Putamen (tissue), 1 donor: ENCODE measurements around the gene LRRK1.

Experiments used
- DNase-seq: peaks from one replicate; pipeline ENCODE4 v3.0.0-alpha.2; 2016; ENCODE audit warnings: low spot score

Gene LRRK1

DNA sequence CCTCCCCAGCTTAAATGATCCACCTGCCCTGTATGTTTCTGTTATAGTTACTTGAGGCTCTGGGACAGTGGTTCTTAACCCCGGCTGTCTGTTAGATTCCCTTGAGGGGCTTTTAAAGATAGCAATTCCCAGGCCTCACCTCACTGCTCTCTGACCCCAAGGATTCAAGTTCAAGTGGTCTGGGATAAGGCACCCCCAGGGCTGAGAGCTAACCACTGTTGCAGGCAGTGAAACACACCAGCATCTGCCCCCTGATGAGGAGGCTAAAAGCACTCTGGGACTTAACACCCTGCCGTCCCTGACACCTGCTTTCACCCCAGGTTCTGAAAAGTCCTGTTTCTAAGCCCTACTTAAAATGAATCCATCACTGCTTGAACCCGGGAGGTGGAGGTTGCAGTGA, 103.7 kb downstream of the LRRK1 start:
- DNase-seq, result no peak

DNA sequence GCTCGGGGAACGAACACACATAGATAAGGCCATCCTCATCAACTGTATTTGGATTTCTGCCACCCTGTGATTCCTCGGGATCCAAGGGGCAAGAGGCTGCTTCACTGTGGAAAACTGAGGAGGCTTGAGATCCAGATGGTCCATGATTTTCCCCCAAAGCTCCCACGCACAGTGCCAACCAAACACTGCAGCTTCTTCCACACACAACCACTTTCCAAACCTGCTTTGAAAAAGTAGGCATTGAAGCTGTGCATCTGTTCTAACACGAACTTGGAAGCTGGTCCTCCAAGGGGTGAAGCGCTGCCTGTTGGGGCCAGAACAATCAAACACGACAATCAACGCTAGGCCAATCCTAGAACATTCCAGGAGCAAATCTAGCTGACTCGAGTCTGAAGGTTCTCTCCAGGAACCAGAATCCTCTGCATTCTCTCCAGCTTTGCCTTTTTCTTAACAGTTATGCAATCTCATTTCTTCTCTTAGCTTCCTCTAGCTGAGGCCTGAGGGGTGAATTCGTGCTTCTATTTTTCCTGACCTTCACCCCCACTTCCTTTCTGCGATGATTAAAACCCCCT, 104.4 kb downstream of the LRRK1 start:
- DNase-seq, result no peak

GRCh38 chr15:101024073-101024695, 105.0 kb downstream of the LRRK1 start:
- DNase-seq, result no peak

GRCh38 chr15:101024706-101025500, 105.7 kb downstream of the LRRK1 start:
- no peak for DNase-seq

DNA sequence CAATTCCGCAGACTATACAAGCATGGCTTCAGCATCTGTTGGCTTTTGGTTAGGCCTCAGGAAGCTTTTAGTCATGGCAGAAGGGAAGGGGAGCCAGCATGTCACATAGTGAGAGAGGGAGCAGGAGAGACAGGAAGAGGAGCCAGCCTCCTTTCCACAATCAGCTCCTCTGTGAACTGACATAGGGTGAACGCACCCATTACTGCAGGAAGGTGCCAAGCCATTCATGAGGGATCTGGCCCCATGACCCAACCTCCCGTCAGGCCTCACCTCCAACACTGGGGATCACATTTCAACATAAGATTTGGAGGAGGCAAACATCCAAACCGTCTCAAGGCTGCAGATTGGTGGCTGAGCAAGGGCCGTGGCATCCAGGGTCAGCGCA, 106.3 kb downstream of the LRRK1 start:
- no peak for DNase-seq

GRCh38 chr15:101025896-101026631, 106.9 kb downstream of the LRRK1 start:
- no peak for DNase-seq

- no peak for DNase-seq
These were observed 107.6 kb downstream of the LRRK1 start for GRCh38 chr15:101026656-101027272.

GRCh38 chr15:101027273-101027901, 108.2 kb downstream of the LRRK1 start:
- DNase-seq, result no peak

DNA sequence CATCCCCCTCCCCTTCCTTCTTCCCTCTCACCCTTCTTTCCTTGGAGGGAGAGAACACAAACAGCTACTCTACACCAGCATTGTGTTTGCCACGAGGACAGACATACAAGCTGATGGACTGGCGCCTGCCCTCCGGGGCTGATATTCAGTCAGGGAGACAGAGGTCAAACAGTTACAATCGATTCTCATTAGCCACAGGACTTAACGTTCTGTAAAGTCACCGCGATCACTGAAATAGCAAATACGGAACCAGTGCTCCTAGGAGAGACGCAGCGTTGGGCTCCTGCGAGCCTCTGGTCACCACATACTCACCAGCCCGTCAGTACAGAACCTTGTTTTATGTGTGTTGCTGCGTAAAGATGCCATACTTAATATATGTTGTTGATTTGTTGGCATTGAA, 108.8 kb downstream of the LRRK1 start:
- no peak for DNase-seq

- no peak for DNase-seq
These were observed 109.2 kb downstream of the LRRK1 start for GRCh38 chr15:101028321-101028720.

- DNase-seq, result no peak
These were observed 109.7 kb downstream of the LRRK1 start for GRCh38 chr15:101028772-101029438.

DNA sequence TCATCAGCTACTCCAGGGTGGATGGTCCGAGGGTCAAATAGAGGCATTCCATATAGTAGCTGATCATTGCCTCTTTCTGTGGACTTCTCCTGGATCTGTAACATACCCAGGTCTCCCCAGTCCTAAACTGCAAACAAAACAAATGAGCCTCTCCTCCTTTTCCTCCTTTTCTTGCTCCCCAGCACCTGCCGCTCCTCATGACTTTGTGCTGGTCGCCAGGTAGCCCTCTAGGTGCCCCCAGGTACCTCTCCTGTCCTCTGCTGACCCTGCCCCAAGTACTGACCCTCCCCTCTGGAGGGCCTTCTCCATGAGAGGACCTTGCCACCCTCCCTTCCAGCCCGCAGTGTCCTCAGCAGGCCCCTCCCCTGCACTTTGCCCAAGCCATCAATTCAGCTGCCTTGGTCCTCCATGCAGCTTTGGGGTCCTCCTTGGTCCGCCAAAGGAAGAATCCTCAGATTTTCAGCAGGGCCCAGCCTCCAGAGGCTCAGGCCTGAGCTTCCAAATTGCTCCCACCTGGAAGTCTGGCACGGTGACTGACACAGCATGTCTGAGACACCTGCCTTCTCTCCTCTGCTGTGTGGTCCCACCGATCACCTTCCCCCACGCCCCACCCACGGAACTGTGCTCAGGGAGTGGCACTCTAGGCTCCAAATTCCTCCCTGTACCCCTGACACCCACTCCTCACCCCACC, 111.0 kb downstream of the LRRK1 start:
- DNase-seq, result no peak

- DNase-seq, result no peak
These were observed 112.1 kb downstream of the LRRK1 start for GRCh38 chr15:101031213-101031612.

DNA sequence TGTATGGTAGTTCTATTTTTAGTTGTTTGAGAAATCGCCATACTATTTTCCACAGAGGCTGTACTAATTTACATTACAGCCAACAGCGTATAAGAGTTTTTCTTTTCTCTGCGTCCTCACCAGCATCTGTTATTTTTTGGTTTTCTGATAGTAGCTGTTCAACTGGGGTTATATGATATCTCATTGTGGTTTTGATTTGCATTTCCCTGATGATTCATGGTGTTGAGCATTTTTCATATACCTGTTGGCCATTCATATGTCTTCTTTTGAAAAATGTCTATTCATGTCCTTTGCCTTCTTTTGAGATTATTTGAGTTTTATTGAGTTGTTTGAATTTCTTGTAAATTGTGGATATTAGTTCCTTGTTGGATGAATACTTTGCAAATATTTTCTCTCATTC, 114.6 kb downstream of the LRRK1 start:
- DNase-seq, result no peak

DNA sequence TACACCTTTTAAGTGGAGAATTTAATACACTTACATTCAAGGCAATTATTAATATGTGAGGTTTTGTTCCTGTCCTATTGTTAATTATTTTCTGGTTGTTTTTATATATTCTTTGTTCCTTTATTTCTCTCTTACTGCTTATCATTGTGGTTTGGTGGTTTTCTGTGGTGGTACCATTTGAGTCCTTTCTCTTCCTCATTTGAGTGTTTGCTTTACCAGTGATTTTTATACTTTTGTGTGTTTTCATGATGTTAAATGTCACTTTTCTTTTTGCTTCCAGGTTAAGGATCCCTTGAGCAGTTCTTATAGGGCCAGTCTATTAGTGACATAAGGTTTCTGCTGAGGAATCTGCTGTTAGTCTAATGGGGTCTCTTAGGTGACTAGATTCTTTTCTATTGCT, 116.5 kb downstream of the LRRK1 start:
- DNase-seq, result no peak

DNA sequence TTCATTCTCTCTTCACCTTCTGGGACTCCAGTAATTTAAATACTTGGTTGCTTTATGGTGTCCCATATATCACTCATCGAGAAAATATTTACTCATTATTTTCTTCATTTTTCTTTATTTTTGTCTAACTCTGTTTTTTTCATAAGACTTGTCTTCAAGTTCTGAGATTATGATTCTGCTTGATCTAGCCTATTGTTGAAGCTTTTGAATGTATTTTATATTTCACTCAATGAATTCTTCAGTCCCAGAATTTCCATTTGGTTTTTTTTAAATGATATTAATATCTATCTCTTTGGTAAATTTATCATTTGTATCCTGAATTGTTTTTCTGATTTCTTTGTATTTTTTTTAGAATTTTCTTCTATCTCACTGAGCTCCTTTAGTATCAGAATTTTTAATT, 117.0 kb downstream of the LRRK1 start:
- no peak for DNase-seq

- DNase-seq, result no peak
These were observed 118.1 kb downstream of the LRRK1 start for GRCh38 chr15:101037090-101037830.

DNA sequence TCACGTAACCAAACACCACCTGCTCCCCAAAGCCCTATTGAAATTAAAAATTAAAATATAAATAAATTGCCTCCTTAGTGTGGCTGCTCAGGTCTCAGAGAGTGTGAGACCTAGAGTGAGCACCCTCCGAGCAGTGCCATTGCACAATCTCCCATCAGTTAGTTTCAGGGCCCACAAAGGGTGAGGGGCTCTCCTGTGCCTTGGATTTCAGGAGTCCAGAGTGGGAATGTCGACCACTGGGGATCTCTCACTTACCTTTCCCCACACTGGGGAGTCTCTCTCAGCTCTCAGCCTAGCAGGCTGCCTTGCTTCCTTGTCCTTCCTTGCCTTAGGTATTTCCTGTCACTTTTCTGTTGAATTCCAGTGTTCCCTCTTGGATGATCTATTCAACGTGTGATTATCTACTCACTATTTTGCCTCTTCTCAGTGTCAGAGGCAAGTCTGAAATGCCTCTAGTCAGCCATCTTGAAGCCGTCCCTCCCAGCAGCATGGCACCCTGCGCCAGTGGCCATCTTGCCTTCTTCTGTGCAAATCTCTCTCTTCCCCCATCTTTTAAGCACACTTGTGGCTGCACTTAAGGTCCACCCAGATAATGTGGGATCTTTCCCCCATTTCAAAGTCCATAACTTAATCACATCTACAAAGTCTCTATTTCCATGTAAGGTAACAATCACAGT, 119.3 kb downstream of the LRRK1 start:
- no peak for DNase-seq

DNA sequence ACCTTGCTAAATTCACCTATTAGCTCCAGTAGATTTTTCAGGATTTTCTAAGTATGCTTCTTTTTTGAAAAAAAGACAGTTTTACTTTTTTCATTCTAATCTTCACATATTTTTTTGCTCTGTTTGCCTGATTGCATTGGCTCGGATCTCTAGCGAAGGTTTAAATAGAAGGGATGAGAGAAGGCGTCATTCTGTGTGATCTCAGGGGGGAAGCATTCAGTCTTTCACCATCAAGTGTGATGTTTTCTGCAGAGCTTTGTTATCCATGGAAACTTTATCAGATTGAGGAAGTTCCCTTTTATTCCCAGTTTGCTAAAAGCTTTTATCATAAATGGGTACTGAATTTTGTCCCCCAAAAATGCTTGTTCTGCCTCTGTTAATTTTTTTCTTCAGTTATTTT, 120.3 kb downstream of the LRRK1 start:
- DNase-seq, result no peak
